Cerebellar nuclear complex (tissue), 1 donor: ENCODE results near the gene BAIAP2L2.
"Not testable (repeated sequence)": the region's sequence is repeated elsewhere in the genome, so short reads cannot be mapped to it uniquely, and the experiment has no call there.

Experiments used
- DNase-seq, 2 experiments: peaks; one replicate each; lab custom pipeline; 2025; lab: John Stamatoyannopoulos, UW

The BAIAP2L2 gene, protein sequence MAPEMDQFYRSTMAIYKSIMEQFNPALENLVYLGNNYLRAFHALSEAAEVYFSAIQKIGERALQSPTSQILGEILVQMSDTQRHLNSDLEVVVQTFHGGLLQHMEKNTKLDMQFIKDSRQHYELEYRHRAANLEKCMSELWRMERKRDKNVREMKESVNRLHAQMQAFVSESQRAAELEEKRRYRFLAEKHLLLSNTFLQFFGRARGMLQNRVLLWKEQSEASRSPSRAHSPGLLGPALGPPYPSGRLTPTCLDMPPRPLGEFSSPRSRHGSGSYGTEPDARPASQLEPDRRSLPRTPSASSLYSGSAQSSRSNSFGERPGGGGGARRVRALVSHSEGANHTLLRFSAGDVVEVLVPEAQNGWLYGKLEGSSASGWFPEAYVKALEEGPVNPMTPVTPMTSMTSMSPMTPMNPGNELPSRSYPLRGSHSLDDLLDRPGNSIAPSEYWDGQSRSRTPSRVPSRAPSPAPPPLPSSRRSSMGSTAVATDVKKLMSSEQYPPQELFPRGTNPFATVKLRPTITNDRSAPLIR

GRCh38 chr22:38110008-38110862 is at the start of gene BAIAP2L2:
Gene BAIAP2L2 (minus strand): TSS chr22:38110684. CDS start chr22:38110525, 159 bp downstream.
- DNase-seq = no peak

DNA sequence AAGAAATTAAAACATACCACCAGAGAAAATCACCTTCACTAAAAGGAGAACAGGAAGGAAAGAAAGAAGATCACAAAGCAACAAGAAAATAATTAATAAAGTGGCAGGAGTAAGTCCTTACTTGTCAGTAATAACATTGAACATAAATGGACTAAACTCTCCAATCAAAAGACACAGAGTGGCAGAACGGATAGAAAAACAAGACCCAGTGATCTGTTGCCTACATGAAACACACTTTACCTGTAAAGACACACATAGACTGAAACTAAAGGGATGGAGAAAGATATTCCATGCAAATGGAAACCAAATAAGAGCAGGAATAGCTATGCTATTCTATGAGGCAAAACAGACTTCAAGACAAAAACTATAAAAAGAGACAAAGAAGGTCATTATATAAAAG is 45.2 kb upstream of the BAIAP2L2 start:
- DNase-seq = no peak

DNA sequence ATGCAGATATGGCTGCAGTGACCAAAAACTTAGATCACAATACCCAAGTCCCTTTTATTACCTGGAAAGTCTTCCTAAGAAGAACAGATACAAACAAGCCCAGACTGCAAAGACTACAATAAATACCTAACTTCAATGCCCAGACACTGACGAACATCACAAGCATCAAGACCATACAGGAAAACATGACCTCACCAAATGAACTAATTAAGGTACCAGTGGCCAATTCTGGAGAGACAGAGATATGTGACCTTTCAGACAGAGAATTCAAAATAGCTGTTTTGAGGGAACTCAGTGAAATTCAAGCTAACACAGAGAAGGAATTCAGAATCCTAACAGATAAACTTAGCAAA is 44.1 kb upstream of the BAIAP2L2 start:
- not testable (repeated sequence) for DNase-seq

GRCh38 chr22:38153821-38154562 is 43.5 kb upstream of the BAIAP2L2 start:
- DNase-seq = no peak

- DNase-seq = no peak
Measured at GRCh38 chr22:38151126-38151500, 40.6 kb upstream of the BAIAP2L2 start.

DNA sequence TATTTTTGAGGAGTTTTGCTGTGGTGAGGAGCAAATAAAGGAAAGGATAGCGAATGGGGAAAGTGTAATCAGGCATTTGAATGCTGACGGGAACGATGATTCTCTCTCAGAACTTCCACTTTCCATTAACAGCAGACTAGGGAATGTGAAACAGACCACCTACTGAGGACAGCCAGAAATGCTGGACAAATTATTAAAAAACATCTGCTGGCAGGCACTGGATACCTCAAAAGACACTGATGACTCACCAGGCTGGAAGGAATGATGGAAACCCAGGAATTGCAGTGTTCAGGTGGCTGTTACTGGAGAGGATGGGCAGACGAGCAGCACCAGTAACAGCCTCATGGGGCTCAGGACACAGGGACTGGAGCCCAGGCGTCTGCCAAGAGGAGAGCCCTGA is 37.8 kb upstream of the BAIAP2L2 start:
- DNase-seq = no peak

- not testable (repeated sequence) for DNase-seq
Measured at GRCh38 chr22:38146166-38146565, 35.7 kb upstream of the BAIAP2L2 start.

GRCh38 chr22:38144025-38144405 is 33.5 kb upstream of the BAIAP2L2 start:
- no peak for DNase-seq

DNA sequence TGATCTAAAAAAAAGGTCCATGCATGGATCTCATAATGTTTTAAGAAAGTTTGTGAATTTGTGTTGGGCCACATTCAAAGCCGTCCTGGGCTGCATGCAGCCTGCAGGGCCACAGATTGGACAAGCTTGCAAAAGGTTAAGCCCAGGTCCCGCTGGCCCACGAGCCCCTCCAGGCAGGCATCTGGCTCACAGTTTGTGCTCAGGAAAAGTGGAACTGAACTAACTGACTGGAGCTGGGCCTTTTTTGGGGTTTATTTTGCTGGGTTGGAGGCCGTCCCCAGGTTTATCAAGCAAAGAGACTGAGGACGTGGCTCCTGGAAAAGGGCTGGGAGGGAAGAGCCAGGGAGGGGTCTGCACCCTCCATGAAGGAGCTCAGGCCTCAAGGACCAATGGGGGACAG is 32.1 kb upstream of the BAIAP2L2 start:
- DNase-seq = no peak

DNA sequence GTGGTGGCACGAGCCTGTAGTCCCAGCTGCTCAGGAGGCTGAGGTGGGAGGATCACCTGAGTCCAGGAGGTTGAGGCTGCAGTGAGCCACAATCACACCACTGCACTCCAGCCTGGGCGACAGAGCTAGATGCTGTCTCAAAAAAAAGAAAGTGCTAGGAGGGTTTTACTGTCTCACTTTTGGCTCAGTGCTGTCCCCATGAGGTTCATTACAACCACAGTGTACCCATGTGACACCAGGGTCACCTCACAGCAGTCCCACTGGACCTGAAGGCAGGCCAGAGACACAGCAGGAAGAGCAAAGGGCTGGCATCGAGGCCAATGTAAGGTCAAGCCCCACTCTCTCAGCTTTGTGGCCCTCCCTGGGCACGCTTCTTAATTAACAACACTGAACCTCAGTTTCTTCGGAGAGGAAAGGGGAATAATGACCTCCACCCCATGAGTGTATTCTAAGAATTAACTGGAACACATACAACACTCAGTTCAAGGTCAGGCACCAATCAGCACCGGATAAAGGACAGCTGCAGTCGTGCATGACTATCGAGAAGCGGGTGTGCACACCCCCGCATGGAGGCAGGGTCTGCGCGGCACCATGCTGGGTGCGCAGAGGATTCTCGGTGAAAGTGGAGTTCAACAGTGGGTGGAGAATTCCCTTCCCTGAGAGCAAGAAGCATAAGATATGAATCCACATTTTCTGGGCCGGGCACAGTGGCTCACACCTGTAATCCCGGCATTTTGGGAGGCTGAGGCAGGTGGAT is 30.9 kb upstream of the BAIAP2L2 start:
- no peak for DNase-seq

- no peak for DNase-seq
Measured at GRCh38 chr22:38139901-38140300, 29.4 kb upstream of the BAIAP2L2 start.

GRCh38 chr22:38138961-38139360 is 28.5 kb upstream of the BAIAP2L2 start:
- no peak for DNase-seq

GRCh38 chr22:38137876-38138687 is 27.6 kb upstream of the BAIAP2L2 start:
- DNase-seq = no peak

DNA sequence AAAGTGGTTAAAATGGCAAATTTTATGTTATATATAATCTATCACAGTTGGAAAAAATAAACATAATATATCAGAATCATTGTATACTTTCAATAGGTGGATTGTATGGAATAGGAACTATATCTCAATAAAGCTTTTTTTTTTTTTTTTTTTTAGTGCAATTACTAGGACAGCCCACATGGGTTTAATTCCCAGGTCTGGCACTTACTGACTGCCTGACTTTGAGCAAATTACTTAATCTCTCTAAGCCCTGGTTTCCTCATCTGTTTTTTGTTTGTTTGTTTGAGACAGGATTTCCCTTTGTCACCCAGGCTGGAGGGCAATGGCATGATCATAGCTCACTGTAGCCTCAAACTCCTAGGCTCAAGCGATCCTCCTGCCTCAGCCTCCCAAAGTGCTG is 26.1 kb upstream of the BAIAP2L2 start:
- no peak for DNase-seq

- DNase-seq = no peak
Measured at GRCh38 chr22:38135133-38135706, 24.7 kb upstream of the BAIAP2L2 start.

- DNase-seq = no peak
Measured at GRCh38 chr22:38133331-38133730, 22.8 kb upstream of the BAIAP2L2 start.

- no peak for DNase-seq
Measured at GRCh38 chr22:38132794-38133193, 22.3 kb upstream of the BAIAP2L2 start.

DNA sequence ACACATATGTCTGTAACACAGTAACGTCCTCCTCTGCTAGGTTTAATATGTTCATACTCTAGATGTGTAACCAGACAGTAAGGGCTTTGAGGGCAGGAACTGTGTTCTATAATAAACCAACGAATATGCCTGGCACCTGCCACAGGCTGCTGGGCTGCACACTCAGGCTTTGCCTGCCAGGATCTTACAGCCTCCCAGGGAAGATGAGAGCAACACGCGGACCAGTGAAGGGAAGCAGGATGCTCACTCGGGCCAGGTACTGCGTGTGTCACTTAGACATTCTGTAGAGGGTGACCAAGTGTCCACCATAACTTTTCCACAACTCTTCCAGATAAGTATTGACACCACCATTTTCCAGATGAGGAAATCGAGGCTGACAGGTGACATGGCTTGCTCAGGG is 21.7 kb upstream of the BAIAP2L2 start:
- no peak for DNase-seq

DNA sequence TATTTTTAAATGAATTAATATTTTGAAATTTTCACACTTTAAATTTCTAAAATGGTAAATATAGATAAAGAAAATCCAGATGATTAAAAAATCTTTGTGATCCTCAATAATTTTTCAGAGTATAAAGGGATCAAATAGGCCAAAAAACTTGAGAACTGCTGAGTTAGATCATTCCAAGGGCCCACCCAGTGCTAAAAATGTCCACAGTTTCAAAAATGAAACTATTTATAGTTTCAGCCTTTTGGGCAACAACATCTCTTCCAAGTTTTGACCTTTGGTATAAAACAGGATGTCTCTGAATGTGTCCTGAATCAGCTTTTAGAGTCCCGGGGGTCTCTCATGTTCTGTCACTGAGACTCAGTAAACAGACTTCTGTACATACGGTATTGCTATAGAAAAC is 20.9 kb upstream of the BAIAP2L2 start:
- DNase-seq = no peak

DNA sequence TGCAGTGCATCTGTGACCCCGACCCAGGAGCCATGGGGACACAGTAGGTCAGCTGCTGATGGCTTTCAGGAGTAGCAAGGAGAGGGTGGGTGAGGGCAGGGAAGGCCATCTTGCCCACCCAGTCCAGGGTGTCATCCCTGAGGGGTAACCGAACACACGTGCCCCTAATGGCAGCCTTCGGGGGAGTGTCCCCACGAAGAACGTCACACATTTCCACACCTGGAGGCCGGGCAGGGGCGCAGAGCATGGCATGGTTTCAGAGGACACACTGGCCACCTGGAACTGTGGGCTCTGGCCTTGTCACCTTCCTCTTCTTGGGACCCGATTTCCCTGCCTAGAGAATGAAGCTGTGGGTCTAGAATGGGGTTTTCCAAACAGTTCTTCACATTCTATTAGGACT is 19.4 kb upstream of the BAIAP2L2 start:
- DNase-seq = no peak
